ENCODE results near the gene TRIM25. TPM values are rescaled to one million over a fixed set of nuclear protein-coding genes. Genes with fewer than 3 reads are reported as not detected.

Gene TRIM25
- total RNA-seq, 1 experiment from 2014 or later: 85.6 TPM

GRCh38 chr17:56861899-56862298, 52.0 kb downstream of the TRIM25 start:
- H3K36me3 ChIP-seq (ENCODE audit: control insufficient read depth, insufficient read depth, low read length): no peaks in the 10 kb centered on the region

GRCh38 chr17:56851008-56851407, 62.8 kb downstream of the TRIM25 start:
- CTCF ChIA-PET: no interaction called here
- Histone ChIP-seq H3K9me3 (no peaks in the 10 kb centered on the region), H3K36me3 (ENCODE audit: control insufficient read depth, insufficient read depth, low read length) (no peaks in the 10 kb centered on the region), H3K4me3 (ENCODE audit: low read depth, low read length) (no peak overlapping the region), H3K4me1 (no peaks in the 10 kb centered on the region), H3K27me3 (replicated peaks; ENCODE audit: control insufficient read depth, insufficient read depth, low read length) (no peaks in the 10 kb centered on the region)
- TF ChIP-seq CTCF (IDR thresholded peaks at IDR 0.05; ENCODE audit: insufficient read depth in 1 of 2, low read depth in 1 of 2, low read length in 1 of 2, severe bottlenecking in 1 of 2, unreplicated experiment in 1 of 2): no peak
- H3K27me3 Mint-ChIP-seq (ENCODE audit: insufficient read depth, unreplicated experiment): no peaks in the 10 kb centered on the region
- POLR2A ChIA-PET: no interaction called here
- no peak for DNase-seq
- no peaks in the 10 kb centered on the region for H3K4me1 Mint-ChIP-seq (ENCODE audit: low read depth, unreplicated experiment)
- no peak overlapping the region for H3K27ac Mint-ChIP-seq (ENCODE audit: unreplicated experiment)
- no peaks in the 10 kb centered on the region for H3K9me3 Mint-ChIP-seq (ENCODE audit: unreplicated experiment)
- intact Hi-C loops (cut with micrococcal nuclease; ENCODE audit: unreplicated experiment): no loop called here
- no TSS peak for BruUV-seq (replicated peaks)
- no peak overlapping the region for H3K4me3 Mint-ChIP-seq (ENCODE audit: unreplicated experiment)
- H3K36me3 Mint-ChIP-seq (ENCODE audit: insufficient read depth, unreplicated experiment): peaks cover 17% of the 10 kb centered on the region

More at GRCh38 chr17:56861899-56862298, 52.0 kb downstream of the TRIM25 start:
- BruUV-seq (replicated peaks): no TSS peak
- no peaks in the 10 kb centered on the region for H3K4me1 Mint-ChIP-seq (ENCODE audit: low read depth, unreplicated experiment)
- no peak for DNase-seq
- intact Hi-C loops (cut with micrococcal nuclease; ENCODE audit: unreplicated experiment): no loop called here
- no peaks in the 10 kb centered on the region for H3K4me1 ChIP-seq
- no peak overlapping the region for H3K4me3 ChIP-seq (ENCODE audit: low read depth, low read length)
- no peaks in the 10 kb centered on the region for H3K9me3 ChIP-seq
- H3K27me3 ChIP-seq (replicated peaks; ENCODE audit: control insufficient read depth, insufficient read depth, low read length): no peaks in the 10 kb centered on the region
- H3K9me3 Mint-ChIP-seq (ENCODE audit: unreplicated experiment): no peaks in the 10 kb centered on the region
- TF ChIP-seq CTCF (IDR thresholded peaks at IDR 0.05; ENCODE audit: insufficient read depth in 1 of 2, low read depth in 1 of 2, low read length in 1 of 2, severe bottlenecking in 1 of 2, unreplicated experiment in 1 of 2): no peak
- H3K27me3 Mint-ChIP-seq (ENCODE audit: insufficient read depth, unreplicated experiment): no peaks in the 10 kb centered on the region
- ChIA-PET POLR2A (no interaction called here), CTCF (no interaction called here)
- peaks cover 25% of the 10 kb centered on the region for H3K36me3 Mint-ChIP-seq (ENCODE audit: insufficient read depth, unreplicated experiment)
- no peak overlapping the region for H3K27ac Mint-ChIP-seq (ENCODE audit: unreplicated experiment)
- no peak overlapping the region for H3K4me3 Mint-ChIP-seq (ENCODE audit: unreplicated experiment)

- Histone ChIP-seq H3K9me3 (no peaks in the 10 kb centered on the region), H3K27me3 (replicated peaks; ENCODE audit: control insufficient read depth, insufficient read depth, low read length) (no peaks in the 10 kb centered on the region), H3K4me3 (ENCODE audit: low read depth, low read length) (no peak overlapping the region), H3K36me3 (ENCODE audit: control insufficient read depth, insufficient read depth, low read length) (no peaks in the 10 kb centered on the region), H3K4me1 (no peaks in the 10 kb centered on the region)
- H3K27ac Mint-ChIP-seq (ENCODE audit: unreplicated experiment): no peak overlapping the region
- H3K4me3 Mint-ChIP-seq (ENCODE audit: unreplicated experiment): no peak overlapping the region
- CTCF ChIA-PET: no interaction called here
- intact Hi-C loops (cut with micrococcal nuclease; ENCODE audit: unreplicated experiment): no loop called here
- TF ChIP-seq CTCF (IDR thresholded peaks at IDR 0.05; ENCODE audit: insufficient read depth in 1 of 2, low read depth in 1 of 2, low read length in 1 of 2, severe bottlenecking in 1 of 2, unreplicated experiment in 1 of 2): no peak
- H3K36me3 Mint-ChIP-seq (ENCODE audit: insufficient read depth, unreplicated experiment): peaks cover 16% of the 10 kb centered on the region
- H3K4me1 Mint-ChIP-seq (ENCODE audit: low read depth, unreplicated experiment): no peaks in the 10 kb centered on the region
- BruUV-seq (replicated peaks): no TSS peak
- H3K27me3 Mint-ChIP-seq (ENCODE audit: insufficient read depth, unreplicated experiment): no peaks in the 10 kb centered on the region
- no peak for DNase-seq
- no peaks in the 10 kb centered on the region for H3K9me3 Mint-ChIP-seq (ENCODE audit: unreplicated experiment)
- POLR2A ChIA-PET: no interaction called here
Measured at GRCh38 chr17:56850591-56850990, 63.3 kb downstream of the TRIM25 start.
